ENCODE results near the gene PTGIR. TPM values are rescaled to one million over a fixed set of nuclear protein-coding genes. Genes with fewer than 3 reads are reported as not detected.
A peak's percentile ranks its signal among the peaks of the same experiment; 100 is the strongest.

PTGIR gene
- total and polyA plus RNA-seq, 10 of the 15 experiments (the other 5 are each of a cell fraction or from before 2014, with no cell fraction given) = 0.34 to 29.1 (median 9.9) TPM

DNA sequence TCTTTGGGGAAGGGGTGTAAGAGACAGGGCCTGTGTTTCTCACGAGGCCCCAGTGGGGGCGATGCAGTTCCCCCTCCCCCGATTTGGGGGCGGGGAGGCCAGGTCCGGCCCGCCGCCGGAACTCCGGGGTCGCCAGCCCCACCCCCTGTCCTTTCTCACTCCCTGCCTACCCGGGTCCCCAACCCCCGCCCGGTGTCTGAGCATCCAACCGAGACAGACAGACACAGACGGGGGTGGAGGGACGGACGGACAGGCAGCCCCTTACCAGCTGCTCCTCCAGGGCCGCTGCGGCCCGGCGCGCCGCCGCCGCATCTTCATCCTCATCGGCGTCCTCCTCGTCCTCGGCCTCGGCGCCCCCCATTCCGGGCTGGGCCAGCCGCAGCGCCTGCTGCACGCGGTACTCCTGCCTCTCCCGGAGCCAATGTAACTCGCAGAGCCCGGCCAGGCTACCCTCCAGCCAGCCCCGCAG is 35.7 kb upstream of the PTGIR start:
- DNase-seq (ENCODE audit: low read depth, low spot score) = no peak
- no TSS peak for BruUV-seq (replicated peaks)
- TF ChIP-seq, protein P1, sequence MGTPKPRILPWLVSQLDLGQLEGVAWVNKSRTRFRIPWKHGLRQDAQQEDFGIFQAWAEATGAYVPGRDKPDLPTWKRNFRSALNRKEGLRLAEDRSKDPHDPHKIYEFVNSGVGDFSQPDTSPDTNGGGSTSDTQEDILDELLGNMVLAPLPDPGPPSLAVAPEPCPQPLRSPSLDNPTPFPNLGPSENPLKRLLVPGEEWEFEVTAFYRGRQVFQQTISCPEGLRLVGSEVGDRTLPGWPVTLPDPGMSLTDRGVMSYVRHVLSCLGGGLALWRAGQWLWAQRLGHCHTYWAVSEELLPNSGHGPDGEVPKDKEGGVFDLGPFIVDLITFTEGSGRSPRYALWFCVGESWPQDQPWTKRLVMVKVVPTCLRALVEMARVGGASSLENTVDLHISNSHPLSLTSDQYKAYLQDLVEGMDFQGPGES (IDR thresholded peaks at IDR 0.05) = no peak
- TF ChIP-seq NR2F1 (conservative IDR thresholded peaks at IDR 0.05) (0 out of 2 replicates have a peak, but pooled peaks have one; percentile 12), SIX5 (IDR thresholded peaks at IDR 0.05; ENCODE audit: low read depth, low read length, severe bottlenecking) (no peak), PAX5 (IDR thresholded peaks at IDR 0.05; ENCODE audit: borderline replicate concordance, low read depth, low read length) (0 out of 2 replicates have a peak, but pooled peaks have one; percentile 10), GABPA (IDR thresholded peaks at IDR 0.05; ENCODE audit: low read depth) (no peak), ETV6 (conservative IDR thresholded peaks at IDR 0.05 in 1 of 2, IDR thresholded peaks at IDR 0.05 in 1 of 2; ENCODE audit: borderline replicate concordance in 1 of 2, low read depth in 1 of 2) (no peak), HDAC2 (IDR thresholded peaks at IDR 0.05) (no peak), LARP7 (IDR thresholded peaks at IDR 0.05) (0 out of 2 replicates have a peak, but pooled peaks have one; percentile 50), DPF2 (IDR thresholded peaks at IDR 0.05) (0 out of 2 replicates have a peak, but pooled peaks have one; percentile 39)
- TF ChIP-seq, protein P2, sequence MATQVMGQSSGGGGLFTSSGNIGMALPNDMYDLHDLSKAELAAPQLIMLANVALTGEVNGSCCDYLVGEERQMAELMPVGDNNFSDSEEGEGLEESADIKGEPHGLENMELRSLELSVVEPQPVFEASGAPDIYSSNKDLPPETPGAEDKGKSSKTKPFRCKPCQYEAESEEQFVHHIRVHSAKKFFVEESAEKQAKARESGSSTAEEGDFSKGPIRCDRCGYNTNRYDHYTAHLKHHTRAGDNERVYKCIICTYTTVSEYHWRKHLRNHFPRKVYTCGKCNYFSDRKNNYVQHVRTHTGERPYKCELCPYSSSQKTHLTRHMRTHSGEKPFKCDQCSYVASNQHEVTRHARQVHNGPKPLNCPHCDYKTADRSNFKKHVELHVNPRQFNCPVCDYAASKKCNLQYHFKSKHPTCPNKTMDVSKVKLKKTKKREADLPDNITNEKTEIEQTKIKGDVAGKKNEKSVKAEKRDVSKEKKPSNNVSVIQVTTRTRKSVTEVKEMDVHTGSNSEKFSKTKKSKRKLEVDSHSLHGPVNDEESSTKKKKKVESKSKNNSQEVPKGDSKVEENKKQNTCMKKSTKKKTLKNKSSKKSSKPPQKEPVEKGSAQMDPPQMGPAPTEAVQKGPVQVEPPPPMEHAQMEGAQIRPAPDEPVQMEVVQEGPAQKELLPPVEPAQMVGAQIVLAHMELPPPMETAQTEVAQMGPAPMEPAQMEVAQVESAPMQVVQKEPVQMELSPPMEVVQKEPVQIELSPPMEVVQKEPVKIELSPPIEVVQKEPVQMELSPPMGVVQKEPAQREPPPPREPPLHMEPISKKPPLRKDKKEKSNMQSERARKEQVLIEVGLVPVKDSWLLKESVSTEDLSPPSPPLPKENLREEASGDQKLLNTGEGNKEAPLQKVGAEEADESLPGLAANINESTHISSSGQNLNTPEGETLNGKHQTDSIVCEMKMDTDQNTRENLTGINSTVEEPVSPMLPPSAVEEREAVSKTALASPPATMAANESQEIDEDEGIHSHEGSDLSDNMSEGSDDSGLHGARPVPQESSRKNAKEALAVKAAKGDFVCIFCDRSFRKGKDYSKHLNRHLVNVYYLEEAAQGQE (IDR thresholded peaks at IDR 0.05; ENCODE audit: low read depth, low read length) = no peak
- TF ChIP-seq, protein P3, sequence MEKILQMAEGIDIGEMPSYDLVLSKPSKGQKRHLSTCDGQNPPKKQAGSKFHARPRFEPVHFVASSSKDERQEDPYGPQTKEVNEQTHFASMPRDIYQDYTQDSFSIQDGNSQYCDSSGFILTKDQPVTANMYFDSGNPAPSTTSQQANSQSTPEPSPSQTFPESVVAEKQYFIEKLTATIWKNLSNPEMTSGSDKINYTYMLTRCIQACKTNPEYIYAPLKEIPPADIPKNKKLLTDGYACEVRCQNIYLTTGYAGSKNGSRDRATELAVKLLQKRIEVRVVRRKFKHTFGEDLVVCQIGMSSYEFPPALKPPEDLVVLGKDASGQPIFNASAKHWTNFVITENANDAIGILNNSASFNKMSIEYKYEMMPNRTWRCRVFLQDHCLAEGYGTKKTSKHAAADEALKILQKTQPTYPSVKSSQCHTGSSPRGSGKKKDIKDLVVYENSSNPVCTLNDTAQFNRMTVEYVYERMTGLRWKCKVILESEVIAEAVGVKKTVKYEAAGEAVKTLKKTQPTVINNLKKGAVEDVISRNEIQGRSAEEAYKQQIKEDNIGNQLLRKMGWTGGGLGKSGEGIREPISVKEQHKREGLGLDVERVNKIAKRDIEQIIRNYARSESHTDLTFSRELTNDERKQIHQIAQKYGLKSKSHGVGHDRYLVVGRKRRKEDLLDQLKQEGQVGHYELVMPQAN (conservative IDR thresholded peaks at IDR 0.05) = 0 out of 2 replicates have a peak, but pooled peaks have one; percentile 51
- TF ChIP-seq, protein P4, sequence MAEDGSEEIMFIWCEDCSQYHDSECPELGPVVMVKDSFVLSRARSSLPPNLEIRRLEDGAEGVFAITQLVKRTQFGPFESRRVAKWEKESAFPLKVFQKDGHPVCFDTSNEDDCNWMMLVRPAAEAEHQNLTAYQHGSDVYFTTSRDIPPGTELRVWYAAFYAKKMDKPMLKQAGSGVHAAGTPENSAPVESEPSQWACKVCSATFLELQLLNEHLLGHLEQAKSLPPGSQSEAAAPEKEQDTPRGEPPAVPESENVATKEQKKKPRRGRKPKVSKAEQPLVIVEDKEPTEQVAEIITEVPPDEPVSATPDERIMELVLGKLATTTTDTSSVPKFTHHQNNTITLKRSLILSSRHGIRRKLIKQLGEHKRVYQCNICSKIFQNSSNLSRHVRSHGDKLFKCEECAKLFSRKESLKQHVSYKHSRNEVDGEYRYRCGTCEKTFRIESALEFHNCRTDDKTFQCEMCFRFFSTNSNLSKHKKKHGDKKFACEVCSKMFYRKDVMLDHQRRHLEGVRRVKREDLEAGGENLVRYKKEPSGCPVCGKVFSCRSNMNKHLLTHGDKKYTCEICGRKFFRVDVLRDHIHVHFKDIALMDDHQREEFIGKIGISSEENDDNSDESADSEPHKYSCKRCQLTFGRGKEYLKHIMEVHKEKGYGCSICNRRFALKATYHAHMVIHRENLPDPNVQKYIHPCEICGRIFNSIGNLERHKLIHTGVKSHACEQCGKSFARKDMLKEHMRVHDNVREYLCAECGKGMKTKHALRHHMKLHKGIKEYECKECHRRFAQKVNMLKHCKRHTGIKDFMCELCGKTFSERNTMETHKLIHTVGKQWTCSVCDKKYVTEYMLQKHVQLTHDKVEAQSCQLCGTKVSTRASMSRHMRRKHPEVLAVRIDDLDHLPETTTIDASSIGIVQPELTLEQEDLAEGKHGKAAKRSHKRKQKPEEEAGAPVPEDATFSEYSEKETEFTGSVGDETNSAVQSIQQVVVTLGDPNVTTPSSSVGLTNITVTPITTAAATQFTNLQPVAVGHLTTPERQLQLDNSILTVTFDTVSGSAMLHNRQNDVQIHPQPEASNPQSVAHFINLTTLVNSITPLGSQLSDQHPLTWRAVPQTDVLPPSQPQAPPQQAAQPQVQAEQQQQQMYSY (CRISPR knock-in tag; IDR thresholded peaks at IDR 0.05) = 0 out of 2 replicates have a peak, but pooled peaks have one; percentile 21

More for the DNA sequence above, 35.7 kb upstream of the PTGIR start:
- Histone ChIP-seq H3K79me2 (ENCODE audit: control insufficient read depth, insufficient read depth, low read length) (no peaks in the 10 kb centered on the region), H3K4me3 (peak overlapping the region; percentile 52; the same call in 1 of the 2 replicates), H3K9ac (ENCODE audit: control insufficient read depth, insufficient read depth, low read length) (0 out of 2 replicates have a peak overlapping the region, but pooled peaks have one; percentile 29), H3K27me3 (replicated peaks in 1 of 2; ENCODE audit: control insufficient read depth in 2 of 2, insufficient read depth in 2 of 2, low read length in 1 of 2) (peaks cover 3% of the 10 kb centered on the region in 2 experiments; a peak in 3 of 4 replicates), H3K27ac (ENCODE audit: control insufficient read depth, insufficient read depth) (no peak overlapping the region), H3K9me3 (replicated peaks; ENCODE audit: control insufficient read depth, insufficient read depth, low read length) (no peaks in the 10 kb centered on the region), H4K20me1 (ENCODE audit: control insufficient read depth, insufficient read depth) (no peaks in the 10 kb centered on the region), H2AFZ (ENCODE audit: control insufficient read depth, low read depth, low read length) (peak overlapping the region; percentile 22; the same call in 1 of the 2 replicates), H3K36me3 (ENCODE audit: control insufficient read depth in 2 of 2, insufficient read depth in 2 of 2, low read length in 1 of 2) (no peaks in the 10 kb centered on the region), H3K4me1 (ENCODE audit: control insufficient read depth, insufficient read depth, low read length) (peaks cover 22% of the 10 kb centered on the region), H3K4me2 (ENCODE audit: control insufficient read depth, insufficient read depth) (peak overlapping the region; percentile 94)
- intact Hi-C loops (cut with micrococcal nuclease; ENCODE audit: unreplicated experiment) = no loop called here
- 0% methylated on average over 38 of the region's 40 CpGs for WGBS (ENCODE audit: insufficient coverage, insufficient replicate concordance, low lambda C conversion rate, missing lambda C conversion rate)
- ChIA-PET POLR2A (interaction anchor here (0.5 to 2.1 kb wide), 6 partner anchors 8 to 198 kb away, joined by 3 to 30 read pairs (median 8); partner anchors contain the start of gene PTGIR), CTCF (interaction anchor here (0.6 to 11.5 kb wide), 20 partner anchors 8 to 314 kb away, joined by 3 to 434 read pairs (median 12); partner anchors contain the start of genes CALM3 and PPP5C), RAD21 (ENCODE audit: unreplicated experiment) (interaction anchor here (0.6 to 4.4 kb wide), 19 partner anchors 8 to 144 kb away, joined by 3 to 245 read pairs (median 11); partner anchors contain the start of genes CALM3, PRKD2 and PTGIR), SMC1A (ENCODE audit: uncharacterized antibody, unreplicated experiment) (interaction anchor here (0.9 to 7.7 kb wide), 10 partner anchors 8 to 313 kb away, joined by 3 to 286 read pairs (median 9); partner anchors contain the start of genes CALM3 and PTGIR)
- peak; percentile 29 for ATAC-seq
- FAIRE-seq = no peak
- in situ Hi-C loops (cut with MboI) = loop anchor here (5.0 kb wide), 1 partner anchor 48 kb away; no protein-coding TSS in a partner anchor

All from GM12878 (cell line).